ENCODE results near the gene LYSMD2. TPM values are rescaled to one million over a fixed set of nuclear protein-coding genes. Genes with fewer than 3 reads are reported as not detected.
A peak's percentile ranks its signal among the peaks of the same experiment; 100 is the strongest.

LYSMD2 gene
- total RNA-seq, 1 experiment from 2014 or later = 2.2 TPM

GRCh38 chr15:51751697-51752683 lies 14.5 kb upstream of the LYSMD2 start:
- Mint-ChIP-seq H3K4me1 (peaks cover 5% of the 10 kb centered on the region), H3K27ac (no peak overlapping the region), H3K27me3 (ENCODE audit: low read depth) (peaks cover 76% of the 10 kb centered on the region), H3K4me3 (peak overlapping the region; percentile 79), H3K9me3 (no peaks in the 10 kb centered on the region), H3K36me3 (no peaks in the 10 kb centered on the region)
- peak; percentile 36 for ATAC-seq
- TF ChIP-seq TP53 (CRISPR knock-in tag; IDR thresholded peaks at IDR 0.05) = 0 out of 2 replicates have a peak, but pooled peaks have one; percentile 11
- TF ChIP-seq NR1H2 (CRISPR knock-in tag; IDR thresholded peaks at IDR 0.05) = no peak
- 0 out of 2 replicates have a peak, but pooled peaks have one; percentile 13 for TF ChIP-seq CREM (CRISPR knock-in tag; IDR thresholded peaks at IDR 0.05)
- TF ChIP-seq HMGXB4 (CRISPR knock-in tag; IDR thresholded peaks at IDR 0.05) = 0 out of 2 replicates have a peak, but pooled peaks have one; percentile 10
- TF ChIP-seq GRHL2 (CRISPR knock-in tag; IDR thresholded peaks at IDR 0.05; ENCODE audit: insufficient replicate concordance, severe bottlenecking) = no peak
- ChIA-PET CTCF (interaction anchor here (1.0 to 1.2 kb wide), 4 partner anchors 14 to 102 kb away, joined by 3 to 6 read pairs (median 3); partner anchors contain the start of gene LYSMD2), POLR2A (interaction anchor here (1.0 kb wide), 1 partner anchor 72 kb away, joined by 4 read pairs; no protein-coding TSS in a partner anchor)
- DNase-seq (ENCODE audit: low spot score) = peak; percentile 42

GRCh38 chr15:51750792-51751696 lies 13.6 kb upstream of the LYSMD2 start, which contains the start of gene TMOD2:
Gene TMOD2, plus strand, starts transcription at chr15:51751597. Its CDS starts 14,845 bp downstream, at chr15:51766442.
- peak within 1 kb of the TSS; percentile 90 for H3K4me3 Mint-ChIP-seq
- ATAC-seq (peak; percentile 92), DNase-seq (ENCODE audit: low spot score) (peak; percentile 76)
- CTCF ChIA-PET = interaction anchor here (1.1 to 1.2 kb wide), 3 partner anchors 25 to 101 kb away, joined by 3 to 6 read pairs (median 3); no protein-coding TSS in a partner anchor
- no peaks in the 10 kb centered on the region for H3K9me3 Mint-ChIP-seq
- POLR2A ChIA-PET = interaction anchor here (1.0 kb wide), 1 partner anchor 71 kb away, joined by 4 read pairs; no protein-coding TSS in a partner anchor
- H3K36me3 Mint-ChIP-seq = no peaks in the 10 kb centered on the region
- H3K27me3 Mint-ChIP-seq (ENCODE audit: low read depth) = peaks cover 76% of the 10 kb centered on the region
- TF ChIP-seq CREM (CRISPR knock-in tag; IDR thresholded peaks at IDR 0.05) = peak; percentile 21; the same call in 1 of the 2 replicates
- no peak for TF ChIP-seq ZNF317 (CRISPR knock-in tag; IDR thresholded peaks at IDR 0.05; ENCODE audit: borderline replicate concordance, low read depth)
- 0 out of 2 replicates have a peak, but pooled peaks have one; percentile 45 for TF ChIP-seq E2F5 (CRISPR knock-in tag; IDR thresholded peaks at IDR 0.05)
- H3K4me1 Mint-ChIP-seq = peaks cover 5% of the 10 kb centered on the region
- no peak within 1 kb of the TSS for H3K27ac Mint-ChIP-seq

GRCh38 chr15:51750186-51750585 lies 12.7 kb upstream of the LYSMD2 start:
- H3K27ac Mint-ChIP-seq = no peak overlapping the region
- H3K27me3 Mint-ChIP-seq (ENCODE audit: low read depth) = peaks cover 71% of the 10 kb centered on the region
- ChIA-PET POLR2A (no interaction called here), CTCF (no interaction called here)
- no peak for DNase-seq (ENCODE audit: low spot score)
- H3K4me1 Mint-ChIP-seq = peaks cover 5% of the 10 kb centered on the region
- H3K4me3 Mint-ChIP-seq = peak overlapping the region; percentile 90
- no peaks in the 10 kb centered on the region for H3K9me3 Mint-ChIP-seq
- no peak for ATAC-seq
- H3K36me3 Mint-ChIP-seq = no peaks in the 10 kb centered on the region
- no peak for TF ChIP-seq SOX15 (CRISPR knock-in tag; IDR thresholded peaks at IDR 0.05)
- TF ChIP-seq EMX1 (CRISPR knock-in tag; IDR thresholded peaks at IDR 0.05) = no peak
- no peak for TF ChIP-seq FOXK1 (CRISPR knock-in tag; IDR thresholded peaks at IDR 0.05)
- no peak for TF ChIP-seq E2F5 (CRISPR knock-in tag; IDR thresholded peaks at IDR 0.05)
- TF ChIP-seq ZSCAN18 (CRISPR knock-in tag; IDR thresholded peaks at IDR 0.05) = no peak
- no peak for TF ChIP-seq TP53 (CRISPR knock-in tag; IDR thresholded peaks at IDR 0.05)
- TF ChIP-seq IRF2 (CRISPR knock-in tag; IDR thresholded peaks at IDR 0.05; ENCODE audit: borderline replicate concordance, low read depth) = no peak
- no peak for TF ChIP-seq FOXP1 (CRISPR knock-in tag; IDR thresholded peaks at IDR 0.05; ENCODE audit: borderline replicate concordance)
- TF ChIP-seq SMAD4 (CRISPR knock-in tag; IDR thresholded peaks at IDR 0.05) = no peak
- TF ChIP-seq USF2 (CRISPR knock-in tag; IDR thresholded peaks at IDR 0.05) = no peak
- no peak for TF ChIP-seq ZNF423 (CRISPR knock-in tag; IDR thresholded peaks at IDR 0.05)
- no peak for TF ChIP-seq CTCF (IDR thresholded peaks at IDR 0.05)
- no peak for TF ChIP-seq ZNF671 (CRISPR knock-in tag; IDR thresholded peaks at IDR 0.05)

Data from WTC11 (cell line).